Left lung (tissue), 10 donors: Measurements from ENCODE around the gene NAA15. TPM values are rescaled to one million over a fixed set of nuclear protein-coding genes. Genes with fewer than 3 reads are reported as not detected.
"Not testable (repeated sequence)": the region's sequence is repeated elsewhere in the genome, so short reads cannot be mapped to it uniquely, and the experiment has no call there.

Experiments
- ATAC-seq: fragments of 200-7000 bp; cut with Tn5 transposase; one replicate; pipeline ENCODE4 v1.9.1; 2020; ENCODE audit warnings: moderate library complexity
- DNase-seq, 4 donors: peaks; one replicate each; pipeline ENCODE4 v3.0.0-alpha.2; 2013 to 2020
- H3K27ac ChIP-seq, 2 donors: fragments of 200-600 bp; sonication (generic) in 1 of 2; one replicate each; pipeline versions ENCODE4 v1.5.0 to v1.8.0; 2020 to 2021
- H3K27me3 ChIP-seq, 2 donors: fragments of 200-600 bp; sonication (generic) in 1 of 2; one replicate each; pipeline versions ENCODE4 v1.5.0 to v1.8.0; 2020 to 2021
- H3K36me3 ChIP-seq, 2 donors: fragments of 200-600 bp; sonication (generic) in 1 of 2; one replicate each; pipeline versions ENCODE4 v1.5.0 to v1.8.0; 2020 to 2021
- H3K4me1 ChIP-seq, 2 donors: fragments of 200-600 bp; one replicate each; pipeline ENCODE4 v1.8.0; 2021
- H3K4me3 ChIP-seq, 2 donors: fragments of 200-600 bp; sonication (generic) in 1 of 2; one replicate each; pipeline versions ENCODE4 v1.5.0 to v1.8.0; 2020 to 2021; ENCODE audit warnings: mild to moderate bottlenecking in 1 of 2
- H3K9me3 ChIP-seq, 2 donors: fragments of 200-600 bp; sonication (generic) in 1 of 2; one replicate each; pipeline versions ENCODE4 v1.5.0 to v1.8.0; 2020 to 2021
- CTCF ChIP-seq, 2 donors: fragments of 200-600 bp; sonication (generic) in 1 of 2; IDR thresholded peaks; one replicate each; pipeline versions ENCODE4 v1.5.0 to v1.8.0; 2021; ENCODE audit warnings: antibody characterized with exemption in 2 of 2
- intact Hi-C, 2 donors: fragments of 100-400 bp; cut with DNase I; formaldehyde crosslinking; loops; one replicate each; pipeline versions ENCODE4 v1.11.2 to v1.14.2; 2022
- polyA plus RNA-seq, 6 donors: library from polyadenylated mRNA; unstranded; fragments of 120-200 nt; gene quantifications; one replicate each; pipeline ENCODE4 v1.2.1, GENCODE V29; 2013; ENCODE audit not compliant: insufficient read length in 6 of 6
- total RNA-seq, 2 donors: library from RNA; stranded (reverse); fragmentation: NEBNext Ultra II Directional; extraction: Animal tissue kit (Norgen Biotek cat#: 25700); gene quantifications; one replicate each; pipeline ENCODE4 v1.2.1, GENCODE V29; 2021
- donor health status: DM: no; HTN: yes; CAD: no.
- donor health status: DM: no; HTN: no; CAD: no.

Gene NAA15
- total and polyA plus RNA-seq, 8 donors: 30.0 to 49.6 (median 32.8) TPM

- Histone ChIP-seq H3K4me1 (peaks cover 21 to 39% of the 10 kb centered on the region in 2 donors), H3K36me3 (peaks cover 0 to 4% of the 10 kb centered on the region in 2 donors), H3K27me3 (no peaks in the 10 kb centered on the region), H3K9me3 (no peaks in the 10 kb centered on the region), H3K27ac (peak within 1 kb of the TSS; percentile 89 to 93), H3K4me3 (peak within 1 kb of the TSS; percentile 91 to 99)
- intact Hi-C loops: no loop called here
- peak; percentile 36 to 82 (median 54) for DNase-seq
- no peak for TF ChIP-seq CTCF (IDR thresholded peaks at IDR 0.05)
- ATAC-seq: peak; percentile 51
These were observed 711 bp downstream of the NAA15 start, which contains the start of gene NDUFC1 for GRCh38 chr4:139301821-139302611. Gene NDUFC1 (minus strand): TSS chr4:139302477. CDS start chr4:139295798, 6,679 bp downstream.

- ATAC-seq: no peak
- H3K27me3 ChIP-seq: no peaks in the 10 kb centered on the region
- no peaks in the 10 kb centered on the region for H3K9me3 ChIP-seq
- TF ChIP-seq CTCF (IDR thresholded peaks at IDR 0.05): no peak
- H3K36me3 ChIP-seq: peaks cover 0 to 4% of the 10 kb centered on the region in 2 donors
- DNase-seq: no peak
- H3K4me3 ChIP-seq: no peak overlapping the region
- H3K4me1 ChIP-seq: peaks cover 15 to 33% of the 10 kb centered on the region in 2 donors
- no peak overlapping the region for H3K27ac ChIP-seq
- intact Hi-C loops: no loop called here
These were observed 3.6 kb downstream of the NAA15 start for GRCh38 chr4:139304920-139305319.

- ATAC-seq: peak; percentile 34
- intact Hi-C loops: no loop called here
These were observed 10.6 kb downstream of the NAA15 start for GRCh38 chr4:139311909-139312308.

DNA sequence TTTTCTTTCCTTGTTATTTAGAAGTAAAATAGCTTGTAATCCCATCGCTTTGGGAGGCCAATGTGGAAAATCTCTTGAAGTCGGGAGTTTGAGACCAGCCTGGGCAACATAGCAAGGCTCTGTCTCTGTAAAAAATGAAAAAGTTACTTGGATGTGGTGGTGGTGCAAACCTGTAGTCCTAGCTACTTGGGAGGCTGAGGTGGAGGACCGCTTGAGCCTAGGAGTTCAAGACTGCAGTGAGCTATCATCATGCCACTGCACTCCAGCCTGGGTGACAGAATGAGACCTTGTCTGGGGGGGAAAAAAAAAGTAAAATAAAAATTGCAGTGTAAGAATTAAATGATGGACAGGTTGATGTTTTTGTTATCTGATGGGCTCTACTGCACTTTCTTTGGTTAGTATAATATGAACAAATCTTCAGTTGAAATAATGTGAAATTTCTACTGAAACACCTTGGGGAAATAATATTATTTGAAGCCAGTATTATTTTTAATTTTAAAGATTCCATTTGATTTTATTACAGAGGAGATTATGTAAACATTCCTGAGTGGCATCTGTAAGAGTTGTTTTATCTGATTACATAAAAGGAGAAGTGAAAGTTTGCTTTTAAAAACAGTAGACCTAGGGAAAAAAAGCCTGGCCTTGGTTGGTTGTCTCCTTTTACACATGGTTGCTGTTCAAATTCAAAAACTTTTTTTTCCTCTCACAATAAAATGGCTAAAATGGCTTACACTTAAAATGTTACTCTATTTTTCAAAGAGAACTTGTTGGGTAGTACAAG is 11.4 kb downstream of the NAA15 start:
- intact Hi-C loops: no loop called here
- H3K4me1 ChIP-seq: peaks cover 0 to 37% of the 10 kb centered on the region in 2 donors
- peak; percentile 43 for ATAC-seq
- no peaks in the 10 kb centered on the region for H3K36me3 ChIP-seq
- H3K27ac ChIP-seq: peak overlapping the region in 1 of 2 donors; percentile 6
- H3K27me3 ChIP-seq: no peaks in the 10 kb centered on the region
- H3K9me3 ChIP-seq: no peaks in the 10 kb centered on the region
- no peak overlapping the region for H3K4me3 ChIP-seq
- no peak for DNase-seq
- no peak for TF ChIP-seq CTCF (IDR thresholded peaks at IDR 0.05)

More at GRCh38 chr4:139311909-139312308, 10.6 kb downstream of the NAA15 start:
- DNase-seq: no peak
- H3K36me3 ChIP-seq: no peaks in the 10 kb centered on the region
- H3K4me1 ChIP-seq: peaks cover 0 to 42% of the 10 kb centered on the region in 2 donors
- no peaks in the 10 kb centered on the region for H3K27me3 ChIP-seq
- no peaks in the 10 kb centered on the region for H3K9me3 ChIP-seq
- TF ChIP-seq CTCF (IDR thresholded peaks at IDR 0.05): no peak
- H3K4me3 ChIP-seq: no peak overlapping the region
- no peak overlapping the region for H3K27ac ChIP-seq

DNA sequence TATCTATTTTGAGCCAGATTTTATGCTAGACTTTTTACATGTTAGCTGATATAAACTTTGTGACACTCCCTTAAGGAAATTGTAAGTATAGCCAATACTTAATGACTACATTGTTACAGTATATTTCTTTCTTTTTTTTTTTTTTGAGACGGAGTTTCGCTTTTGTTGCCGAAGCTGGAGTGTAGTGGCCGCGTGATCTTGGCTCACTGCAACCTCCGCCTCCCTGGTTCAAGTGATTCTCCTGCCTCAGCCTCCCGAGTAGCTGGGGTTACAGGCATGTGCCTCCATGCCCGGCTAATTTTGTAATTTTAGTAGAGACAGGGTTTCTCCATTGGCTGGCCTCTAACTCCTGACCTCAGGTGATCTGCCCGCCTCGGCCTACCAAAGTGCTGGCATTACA is 12.1 kb downstream of the NAA15 start:
- DNase-seq: peak in 1 of 4 donors; percentile 60
- intact Hi-C loops, H3K27ac ChIP-seq, ATAC-seq, H3K36me3 ChIP-seq, H3K27me3 ChIP-seq, H3K9me3 ChIP-seq, H3K4me3 ChIP-seq: not testable (repeated sequence)
- H3K4me1 ChIP-seq: peaks cover 0 to 33% of the 10 kb centered on the region in 2 donors
